Ishikawa (cell line): ENCODE measurements around the gene TTC29.

Source experiments
- FOXM1 ChIP-seq: IDR thresholded peaks from 2 replicates; pipeline ENCODE4 v1.6.1; 2012; ENCODE audit warnings: low read depth, borderline replicate concordance
- NFIC ChIP-seq: IDR thresholded peaks from 2 replicates; pipeline ENCODE4 v1.6.1; 2012
- REST ChIP-seq: IDR thresholded peaks from 2 replicates; pipeline ENCODE4 v1.6.1; 2012; ENCODE audit warnings: low read depth, mild to moderate bottlenecking
- USF1 ChIP-seq: IDR thresholded peaks from 2 replicates; pipeline ENCODE4 v1.6.1; 2012
- ZBTB7A ChIP-seq: IDR thresholded peaks from 2 replicates; pipeline ENCODE4 v1.6.1; 2012; ENCODE audit warnings: low read depth

GRCh38 chr4:146945556-146946374, at the start of gene TTC29:
- TF ChIP-seq REST, result no peak
- TF ChIP-seq USF1, result no peak
- TF ChIP-seq FOXM1, result no peak
- no peak for TF ChIP-seq ZBTB7A
- TF ChIP-seq NFIC, result no peak
